ENCODE results near the gene VAV1.

- TF ChIP-seq CHD2 (IDR thresholded peaks at IDR 0.05; ENCODE audit: low read depth, low read length) = no peak
- TF ChIP-seq GTF2A2 (tag; IDR thresholded peaks at IDR 0.05) = no peak
- no peak for TF ChIP-seq CBFA2T2 (conservative IDR thresholded peaks at IDR 0.05)
- no peak for TF ChIP-seq CTCF (IDR thresholded peaks at IDR 0.05 in 2 of 3, conservative IDR thresholded peaks at IDR 0.05 in 1 of 3; ENCODE audit: insufficient read depth in 2 of 3, low read depth in 1 of 3, low read length in 3 of 3)
- no peak for TF ChIP-seq ZC3H11A (IDR thresholded peaks at IDR 0.05; ENCODE audit: low read depth, low read length)
- no peak for TF ChIP-seq TRIM24 (IDR thresholded peaks at IDR 0.05)
- no peak for TF ChIP-seq ZNF584 (CRISPR knock-in tag; IDR thresholded peaks at IDR 0.05; ENCODE audit: low read depth)
- TF ChIP-seq GTF3C2 (IDR thresholded peaks at IDR 0.05; ENCODE audit: borderline replicate concordance, extremely low read depth, insufficient read length) = no peak
- no peak for TF ChIP-seq CEBPG (CRISPR knock-in tag; IDR thresholded peaks at IDR 0.05)
- no peak for TF ChIP-seq CEBPG (tag; conservative IDR thresholded peaks at IDR 0.05 in 1 of 2, IDR thresholded peaks at IDR 0.05 in 1 of 2)
- no peak for TF ChIP-seq HDAC6 (IDR thresholded peaks at IDR 0.05; ENCODE audit: low read depth, low read length)
- no peak for TF ChIP-seq PTRF (tag; IDR thresholded peaks at IDR 0.05)
Measured at GRCh38 chr19:6767357-6768235, 4.9 kb upstream of the VAV1 start, which contains the start of gene SH2D3A.

All from K562 (cell line).